HG03354 (cell line): ENCODE data around the gene FUT3.

Experiments
- ATAC-seq: cut with Tn5 transposase; IDR thresholded peaks from one replicate; pipeline ENCODE4 v1.9.1; 2021; ENCODE audit warnings: mild to moderate bottlenecking; ENCODE audit not compliant: unreplicated experiment, poor library complexity, severe bottlenecking

Gene FUT3

GRCh38 chr19:5827891-5828660 is 23.2 kb downstream of the FUT3 start:
- ATAC-seq: peak; percentile 74

GRCh38 chr19:5827342-5827890 is 23.8 kb downstream of the FUT3 start:
- no peak for ATAC-seq

GRCh38 chr19:5826531-5827341 is 24.5 kb downstream of the FUT3 start:
- no peak for ATAC-seq

- no peak for ATAC-seq
Measured at GRCh38 chr19:5825178-5825577, 26.1 kb downstream of the FUT3 start.

- ATAC-seq: no peak
Measured at GRCh38 chr19:5824751-5825150, 26.5 kb downstream of the FUT3 start.

- ATAC-seq: no peak
Measured at GRCh38 chr19:5823579-5824281, 27.5 kb downstream of the FUT3 start.

GRCh38 chr19:5822181-5822844 is 28.9 kb downstream of the FUT3 start:
- no peak for ATAC-seq

- ATAC-seq: no peak
Measured at GRCh38 chr19:5821521-5822180, 29.6 kb downstream of the FUT3 start.

GRCh38 chr19:5820785-5821184 is 30.5 kb downstream of the FUT3 start:
- ATAC-seq: no peak

- ATAC-seq: no peak
Measured at GRCh38 chr19:5818594-5818993, 32.7 kb downstream of the FUT3 start.

- ATAC-seq: no peak
Measured at GRCh38 chr19:5817218-5817617, 34.0 kb downstream of the FUT3 start.

- no peak for ATAC-seq
Measured at GRCh38 chr19:5814852-5815246, 36.4 kb downstream of the FUT3 start.

GRCh38 chr19:5814123-5814851 is 37.0 kb downstream of the FUT3 start:
- ATAC-seq: no peak

GRCh38 chr19:5811117-5811516 is 40.1 kb downstream of the FUT3 start:
- ATAC-seq: no peak

GRCh38 chr19:5809469-5809868 is 41.8 kb downstream of the FUT3 start:
- no peak for ATAC-seq

GRCh38 chr19:5809053-5809452 is 42.2 kb downstream of the FUT3 start:
- no peak for ATAC-seq

GRCh38 chr19:5808120-5808816 is 43.0 kb downstream of the FUT3 start:
- no peak for ATAC-seq

- ATAC-seq: no peak
Measured at GRCh38 chr19:5806905-5807304, 44.3 kb downstream of the FUT3 start.
